Heart left ventricle (tissue), 16 donors: ENCODE data around the gene ORC5. TPM values are rescaled to one million over a fixed set of nuclear protein-coding genes. Genes with fewer than 3 reads are reported as not detected.
"Not testable (repeated sequence)": the region's sequence is repeated elsewhere in the genome, so short reads cannot be mapped to it uniquely, and the experiment has no call there.

ENCODE experiments used
- ATAC-seq, 4 donors: fragments of 200-7000 bp; cut with Tn5 transposase; one replicate each; pipeline ENCODE4 v1.9.1; 2020 to 2022; ENCODE audit warnings: moderate library complexity in 4 of 4, mild to moderate bottlenecking in 3 of 4, moderate number of reproducible peaks in 1 of 4
- DNase-seq, 5 donors: peaks; one replicate each; pipeline ENCODE4 v3.0.0-alpha.2; 2020
- H3K27ac ChIP-seq, 12 donors: fragments of 200-600 bp; sonication (generic) in 4 of 12; one replicate each; pipeline versions ENCODE4 v1.5.0 to v1.8.0; 2016 to 2022; ENCODE audit warnings: mild to moderate bottlenecking in 2 of 12
- H3K27me3 ChIP-seq, 9 donors: fragments of 200-600 bp; sonication (generic) in 2 of 9; one replicate each; pipeline versions ENCODE4 v1.5.1 to v1.8.0; 2016 to 2022; ENCODE audit warnings: mild to moderate bottlenecking in 3 of 9
- H3K36me3 ChIP-seq, 9 donors: fragments of 200-600 bp; sonication (generic) in 2 of 9; one replicate each; pipeline versions ENCODE4 v1.5.0 to v1.8.0; 2018 to 2022; ENCODE audit warnings: mild to moderate bottlenecking in 2 of 9
- H3K4me1 ChIP-seq, 12 donors: fragments of 200-600 bp; sonication (generic) in 4 of 12; one replicate each; pipeline versions ENCODE4 v1.5.0 to v1.8.0; 2016 to 2022; ENCODE audit warnings: mild to moderate bottlenecking in 3 of 12
- H3K4me3 ChIP-seq, 12 donors: fragments of 200-600 bp; sonication (generic) in 4 of 12; one replicate each; pipeline versions ENCODE4 v1.5.0 to v1.8.0; 2017 to 2022; ENCODE audit warnings: mild to moderate bottlenecking in 9 of 12, moderate library complexity in 4 of 12
- H3K9me3 ChIP-seq, 12 donors: fragments of 200-600 bp; sonication (generic) in 4 of 12; one replicate each; pipeline versions ENCODE4 v1.5.0 to v1.8.0; 2016 to 2022; ENCODE audit warnings: mild to moderate bottlenecking in 1 of 12
- POLR2A ChIP-seq, 2 donors: fragments of 450-650 bp; IDR thresholded peaks; one replicate each; pipeline ENCODE4 v1.6.1; 2017; ENCODE audit warnings: antibody characterized with exemption in 2 of 2, mild to moderate bottlenecking in 2 of 2, moderate library complexity in 2 of 2
- WGBS, 4 donors: extraction: QIAGEN DNeasy Blood & Tissue Kit in 2 of 4; methylation state at CpG; one replicate each; pipeline versions ENCODE4 v1.1.5 to v1.1.7; 2013 to 2018; 5-methylcytosine and 5-hydroxymethylcytosine counted together
- intact Hi-C, 10 donors: fragments of 100-400 bp; cut with DNase I; formaldehyde crosslinking; loops; one replicate each; pipeline versions ENCODE4 v1.11.1 to v1.14.2; 2022
- polyA plus RNA-seq, 2 donors: library from polyadenylated mRNA; stranded (reverse); fragments of 200-250 nt; gene quantifications; one replicate each; pipeline ENCODE4 v1.2.3, GENCODE V29; 2013
- total RNA-seq, 9 donors: library from RNA; depleted of rRNA in 2 of 9; stranded (reverse); fragments of >200 nt in 2 of 9; fragmentation: NEBNext Ultra II Directional in 3 of 9; extraction: Animal tissue kit (Norgen Biotek cat#: 25700) in 3 of 9; gene quantifications; one replicate each; pipeline versions ENCODE4 v1.1.0 to v1.2.4, GENCODE V29; 2016 to 2023
- TF ChIP-seq, protein P1 (sequence below), 12 donors: fragments of 200-600 bp; sonication (generic) in 4 of 12; IDR thresholded peaks; one replicate each; pipeline versions ENCODE4 v1.5.0 to v1.8.0; 2018 to 2022; ENCODE audit warnings: antibody characterized with exemption in 12 of 12, mild to moderate bottlenecking in 5 of 12
- donor health status: ischemic (EF 13 %, LVEDD 7.1; RV severe dilation, severe dysfunction).
- donor health status: healthy with polysubstance abuse.
- donor health status: DM: no; HTN: yes; CAD: no.
- donor health status: DM: no; HTN: no; CAD: no.
- donor health status: ischemic (EF 25% LVEDD 6.9; RV normal size, moderate dysfunction).
- donor health status: ischemic (EF 25% LVEDD 5.7; RV mildly dilated, moderate dysfunction).
- donor health status: healthy.
- donor health status: DM: yes; HTN: yes; CAD: no.
- donor health status: ischemic (EF 35%, LVEDD 5.7; RV mildly dilated, moderate dysfunction).
- donor health status: nonischemic (EF 11% LVEDD 7.7; RV severe dilation, severe dysfunction).
- donor health status: DM: yes; HTN: yes; CAD: no.
- donor health status: PGD.
- donor health status: ischemic (EF 29% LVEDD 5.4; RV normal size, mild dysfunction).
- donor health status: nonischemic (EF 23%, LVEDD 6.1; RV moderate dilation, normal function).

Gene ORC5
- total and polyA plus RNA-seq, 11 donors: 2.4 to 11.2 (median 7.0) TPM

DNA sequence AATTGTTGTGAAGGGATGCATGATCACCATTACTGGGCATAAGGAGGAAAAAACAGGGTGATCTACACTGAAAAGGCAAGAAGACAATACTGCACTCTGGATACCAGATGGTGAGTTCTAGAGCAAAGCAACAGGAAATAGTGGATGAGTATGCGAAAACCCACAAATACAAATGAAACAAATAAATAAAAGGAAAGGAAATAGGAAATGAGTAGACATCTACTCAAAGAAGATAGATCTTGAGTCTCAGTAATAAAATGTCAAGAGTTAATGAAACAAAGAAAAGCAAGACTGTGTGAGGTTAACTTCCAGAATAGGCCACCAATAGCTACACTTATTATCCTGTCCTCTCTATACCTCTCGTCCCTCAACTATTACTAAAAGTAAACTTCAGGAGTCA, 11.7 kb downstream of the ORC5 start:
- peaks cover 0 to 6% (median 0%) of the 10 kb centered on the region in 12 donors for H3K9me3 ChIP-seq
- 91 to 93% (median 93%) methylated on average over 2 of the region's 2 CpGs for WGBS, 4 donors
- H3K4me3 ChIP-seq: no peak overlapping the region
- TF ChIP-seq, protein P1, sequence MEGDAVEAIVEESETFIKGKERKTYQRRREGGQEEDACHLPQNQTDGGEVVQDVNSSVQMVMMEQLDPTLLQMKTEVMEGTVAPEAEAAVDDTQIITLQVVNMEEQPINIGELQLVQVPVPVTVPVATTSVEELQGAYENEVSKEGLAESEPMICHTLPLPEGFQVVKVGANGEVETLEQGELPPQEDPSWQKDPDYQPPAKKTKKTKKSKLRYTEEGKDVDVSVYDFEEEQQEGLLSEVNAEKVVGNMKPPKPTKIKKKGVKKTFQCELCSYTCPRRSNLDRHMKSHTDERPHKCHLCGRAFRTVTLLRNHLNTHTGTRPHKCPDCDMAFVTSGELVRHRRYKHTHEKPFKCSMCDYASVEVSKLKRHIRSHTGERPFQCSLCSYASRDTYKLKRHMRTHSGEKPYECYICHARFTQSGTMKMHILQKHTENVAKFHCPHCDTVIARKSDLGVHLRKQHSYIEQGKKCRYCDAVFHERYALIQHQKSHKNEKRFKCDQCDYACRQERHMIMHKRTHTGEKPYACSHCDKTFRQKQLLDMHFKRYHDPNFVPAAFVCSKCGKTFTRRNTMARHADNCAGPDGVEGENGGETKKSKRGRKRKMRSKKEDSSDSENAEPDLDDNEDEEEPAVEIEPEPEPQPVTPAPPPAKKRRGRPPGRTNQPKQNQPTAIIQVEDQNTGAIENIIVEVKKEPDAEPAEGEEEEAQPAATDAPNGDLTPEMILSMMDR (IDR thresholded peaks at IDR 0.05): no peak
- no peak for TF ChIP-seq POLR2A (IDR thresholded peaks at IDR 0.05)
- DNase-seq (no peak), ATAC-seq (no peak)
- no peak overlapping the region for H3K27ac ChIP-seq
- no peaks in the 10 kb centered on the region for H3K4me1 ChIP-seq
- no peaks in the 10 kb centered on the region for H3K27me3 ChIP-seq
- intact Hi-C loops: no loop called here
- peaks cover 0 to 97% (median 86%) of the 10 kb centered on the region in 9 donors for H3K36me3 ChIP-seq

- TF ChIP-seq, protein P1 (IDR thresholded peaks at IDR 0.05): no peak
- Histone ChIP-seq H3K9me3 (peaks cover 0 to 6% (median 0%) of the 10 kb centered on the region in 12 donors), H3K4me1 (no peaks in the 10 kb centered on the region), H3K27ac (no peak overlapping the region), H3K36me3 (peaks cover 0 to 86% (median 74%) of the 10 kb centered on the region in 9 donors), H3K27me3 (no peaks in the 10 kb centered on the region), H3K4me3 (no peak overlapping the region)
- intact Hi-C loops: no loop called here
- ATAC-seq (no peak), DNase-seq (no peak)
- WGBS, 4 donors: 91 to 100% (median 99%) methylated on average over 1 of the region's 1 CpG
Observed at GRCh38 chr7:104192434-104192833, 15.4 kb downstream of the ORC5 start.

- DNase-seq: no peak
- no peaks in the 10 kb centered on the region for H3K9me3 ChIP-seq
- no peak overlapping the region for H3K4me3 ChIP-seq
- no peaks in the 10 kb centered on the region for H3K4me1 ChIP-seq
- no peak for ATAC-seq
- peaks cover 0 to 86% (median 73%) of the 10 kb centered on the region in 9 donors for H3K36me3 ChIP-seq
- intact Hi-C loops: no loop called here
- 25 to 54% (median 43%) methylated on average over 3 of the region's 3 CpGs for WGBS, 4 donors
- TF ChIP-seq, protein P1 (IDR thresholded peaks at IDR 0.05): no peak
- no peak for TF ChIP-seq POLR2A (IDR thresholded peaks at IDR 0.05)
- no peak overlapping the region for H3K27ac ChIP-seq
- no peaks in the 10 kb centered on the region for H3K27me3 ChIP-seq
Observed at GRCh38 chr7:104185346-104185745, 22.5 kb downstream of the ORC5 start.

- DNase-seq (no peak), ATAC-seq (no peak)
- Histone ChIP-seq H3K4me3 (no peak overlapping the region), H3K36me3 (peaks cover 0 to 58% (median 44%) of the 10 kb centered on the region in 9 donors), H3K27me3 (no peaks in the 10 kb centered on the region), H3K27ac (no peak overlapping the region), H3K9me3 (peaks cover 0 to 10% (median 0%) of the 10 kb centered on the region in 12 donors), H3K4me1 (no peaks in the 10 kb centered on the region)
- 96 to 98% (median 98%) methylated on average over 2 of the region's 2 CpGs for WGBS, 4 donors
- intact Hi-C loops: loop anchor here in 1 of 10 donors (10.0 kb wide), 1 partner anchor 56 kb away; no protein-coding TSS in a partner anchor
- no peak for TF ChIP-seq POLR2A (IDR thresholded peaks at IDR 0.05)
- TF ChIP-seq, protein P1 (IDR thresholded peaks at IDR 0.05): no peak
Observed at GRCh38 chr7:104179178-104179577, 28.6 kb downstream of the ORC5 start.

GRCh38 chr7:104177565-104178083, 30.2 kb downstream of the ORC5 start:
- peaks cover 0 to 42% (median 31%) of the 10 kb centered on the region in 9 donors for H3K36me3 ChIP-seq
- H3K4me1 ChIP-seq, ATAC-seq, H3K27ac ChIP-seq, H3K4me3 ChIP-seq, H3K27me3 ChIP-seq, DNase-seq: not testable (repeated sequence)
- WGBS, 4 donors: 96 to 98% (median 97%) methylated on average over 6 of the region's 6 CpGs
- intact Hi-C loops: loop anchor here in 1 of 10 donors (10.0 kb wide), 1 partner anchor 57 kb away; no protein-coding TSS in a partner anchor
- H3K9me3 ChIP-seq: peaks cover 0 to 10% (median 0%) of the 10 kb centered on the region in 12 donors
